GM12878 (cell line): Measurements from ENCODE around the gene GNPNAT1. TPM values are rescaled to one million over a fixed set of nuclear protein-coding genes. Genes with fewer than 3 reads are reported as not detected.

Experiments
- ATAC-seq: fragments of 200-7000 bp; cut with Tn5 transposase; 3 replicates; pipeline ENCODE4 v1.9.1; 2020; ENCODE audit warnings: mild to moderate bottlenecking, moderate library complexity
- BruUV-seq: library from RNA; stranded (reverse); fragments of 400-500 nt; replicated peaks from 2 replicates; lab custom pipeline; 2021; lab: Mats Ljungman, UMichigan
- CTCF ChIA-PET: fragments of 300-600 bp; sonication (Branson Sonifier 250); formaldehyde crosslinking; extraction: SDS; loops from one replicate; lab custom pipeline; 2021; ENCODE audit warnings: inconsistent platforms; lab: Yijun Ruan, JAX
- POLR2A ChIA-PET: fragments of 350-600 bp; formaldehyde crosslinking; extraction: SDS; loops from one replicate; lab custom pipeline; 2021; ENCODE audit warnings: inconsistent platforms; lab: Charles Lee
- RAD21 ChIA-PET: fragments of 300-600 bp; sonication (Branson Sonifier 250); formaldehyde crosslinking; loops from one replicate; lab custom pipeline; 2023; ENCODE audit warnings: antibody characterized with exemption; ENCODE audit not compliant: unreplicated experiment; lab: Charles Lee
- SMC1A ChIA-PET: fragments of 300-600 bp; sonication (Branson Sonifier 250); formaldehyde crosslinking; loops from one replicate; lab custom pipeline; 2023; ENCODE audit not compliant: unreplicated experiment, uncharacterized antibody; lab: Charles Lee
- DNase-seq: peaks from one replicate; pipeline ENCODE4 v3.0.0-alpha.2; 2011; ENCODE audit warnings: low read depth, low spot score
- FAIRE-seq: peaks from 3 replicates; lab custom pipeline; 2011; peaks lifted over from hg19 to GRCh38; lab: Jason Lieb, UNC
- H2AFZ ChIP-seq: 2 replicates; pipeline ENCODE4 v1.6.0; 2011; ENCODE audit warnings: low read depth, low read length, control low read depth; ENCODE audit not compliant: control insufficient read depth
- H3K27ac ChIP-seq: 2 replicates; pipeline ENCODE4 v1.5.1; 2011; ENCODE audit warnings: control low read depth; ENCODE audit not compliant: control insufficient read depth, insufficient read depth
- H3K27me3 ChIP-seq, 2 experiments: replicated peaks in 1 of 2; 2 replicates each; pipeline versions ENCODE4 v1.6.0 to v1.6.1; 2011; ENCODE audit warnings: low read length in 1 of 2; ENCODE audit not compliant: control insufficient read depth in 2 of 2, insufficient read depth in 2 of 2
- H3K36me3 ChIP-seq, 2 experiments: 2 replicates each; pipeline ENCODE4 v1.5.1; 2011; ENCODE audit warnings: low read length in 1 of 2; ENCODE audit not compliant: control insufficient read depth in 2 of 2, insufficient read depth in 2 of 2
- H3K4me1 ChIP-seq: 2 replicates; pipeline ENCODE4 v1.6.1; 2011; ENCODE audit warnings: mild to moderate bottlenecking, low read length, moderate library complexity, mixed read lengths; ENCODE audit not compliant: control insufficient read depth, insufficient read depth
- H3K4me2 ChIP-seq: 2 replicates; pipeline ENCODE4 v1.6.0; 2011; ENCODE audit warnings: control low read depth; ENCODE audit not compliant: control insufficient read depth, insufficient read depth
- H3K4me3 ChIP-seq: fragments of 200-600 bp; sonication (generic); 2 replicates; pipeline ENCODE4 v1.5.1; 2016
- H3K79me2 ChIP-seq: 2 replicates; pipeline ENCODE4 v1.6.0; 2011; ENCODE audit warnings: low read length; ENCODE audit not compliant: control insufficient read depth, insufficient read depth
- H3K9ac ChIP-seq: 2 replicates; pipeline ENCODE4 v1.8.0; 2011; ENCODE audit warnings: low read length, control low read depth, mixed read lengths; ENCODE audit not compliant: control insufficient read depth, insufficient read depth
- H3K9me3 ChIP-seq: replicated peaks from 3 replicates; pipeline ENCODE4 v1.5.1; 2011; ENCODE audit warnings: mild to moderate bottlenecking, low read length; ENCODE audit not compliant: control insufficient read depth, insufficient read depth
- H4K20me1 ChIP-seq: 2 replicates; pipeline ENCODE4 v1.6.0; 2011; ENCODE audit not compliant: control insufficient read depth, insufficient read depth
- ASH2L ChIP-seq: fragments of 300-600, 200-600 bp; sonication (generic); IDR thresholded peaks from 2 replicates; pipeline ENCODE4 v1.6.1; 2017; ENCODE audit warnings: low read depth, mild to moderate bottlenecking, borderline replicate concordance
- ESRRA ChIP-seq: IDR thresholded peaks from 2 replicates; pipeline ENCODE4 v1.6.1; 2012; ENCODE audit warnings: mild to moderate bottlenecking, low read length, improper control_type of control experiment
- GABPA ChIP-seq: IDR thresholded peaks from 2 replicates; pipeline ENCODE4 v1.6.1; 2014; ENCODE audit warnings: antibody characterized with exemption, low read depth, mild to moderate bottlenecking, inconsistent platforms
- KLF5 ChIP-seq: fragments of 450-650 bp; IDR thresholded peaks from 2 replicates; pipeline ENCODE4 v1.6.1; 2014; ENCODE audit warnings: mild to moderate bottlenecking; ENCODE audit not compliant: partially characterized antibody
- MEF2B ChIP-seq: fragments of 450-650 bp; IDR thresholded peaks from 2 replicates; pipeline ENCODE4 v1.6.1; 2018; ENCODE audit warnings: mild to moderate bottlenecking, moderate library complexity; ENCODE audit not compliant: partially characterized antibody, poor library complexity, severe bottlenecking
- RB1 ChIP-seq: fragments of 450-650 bp; formaldehyde crosslinking; IDR thresholded peaks from 2 replicates; pipeline ENCODE4 v1.6.1; 2017; ENCODE audit warnings: mild to moderate bottlenecking, borderline replicate concordance
- RFX5 ChIP-seq: IDR thresholded peaks from 2 replicates; pipeline ENCODE4 v1.6.1; 2011; ENCODE audit warnings: low read depth, low read length, improper control_type of control experiment
- SIX5 ChIP-seq: IDR thresholded peaks from 2 replicates; pipeline ENCODE4 v1.6.1; 2011; ENCODE audit warnings: mild to moderate bottlenecking, low read depth, low read length, moderate library complexity; ENCODE audit not compliant: severe bottlenecking
- SMAD1 ChIP-seq: fragments of 450-650 bp; IDR thresholded peaks from 2 replicates; pipeline ENCODE4 v1.6.1; 2018; ENCODE audit warnings: mild to moderate bottlenecking, low read depth; ENCODE audit not compliant: partially characterized antibody
- ZNF274 ChIP-seq: IDR thresholded peaks from one replicate; pipeline ENCODE4 v1.8.0; 2011; ENCODE audit not compliant: insufficient read length, insufficient read depth
- WGBS: methylation state at CpG from one replicate; pipeline ENCODE4 v1.1.6; 2016; ENCODE audit warnings: low lambda C conversion rate; ENCODE audit not compliant: insufficient replicate concordance, insufficient coverage; ENCODE audit errors: missing lambda C conversion rate; 5-methylcytosine and 5-hydroxymethylcytosine counted together
- in situ Hi-C: fragments of 300-500 bp; cut with MboI; formaldehyde crosslinking; loops from 9 replicates; pipeline ENCODE4 v1.14.3; 2018; ENCODE audit warnings: mixed read lengths
- intact Hi-C: fragments of 100-400 bp; cut with micrococcal nuclease; formaldehyde crosslinking; loops from one replicate; pipeline ENCODE4 v1.14.2; 2022; ENCODE audit not compliant: unreplicated experiment
- polyA plus RNA-seq, 11 experiments: library from polyadenylated mRNA; depleted of rRNA in 4 of 11; unstranded in 6 of 11; stranded (reverse) in 5 of 11; fragments of >200 nt; fragmentation: Nextera tagmentation in 4 of 11; fragmentation: Illumina TruSeq in 1 of 11; extraction: Ambion mirVana in 4 of 11; extraction: Trizol in 1 of 11; gene quantifications; 1 replicate in 1 of 11; 2 replicates in 10 of 11; pipeline versions ENCODE4 v1.2.1 to v1.2.3, GENCODE V29; 2011 to 2016; ENCODE audit warnings: inconsistent platforms in 2 of 11, missing spikeins in 2 of 11, low read depth in 1 of 11
- total RNA-seq, 4 experiments: library from RNA; depleted of rRNA in 3 of 4; stranded (reverse); fragments of >200 nt in 3 of 4; fragmentation: Illumina TruSeq in 1 of 4; extraction: Trizol in 1 of 4; gene quantifications; 2 replicates each; pipeline versions ENCODE4 v1.2.1 to v1.2.3, GENCODE V29; 2013 to 2021
- TF ChIP-seq, protein P1 (sequence below): fragments of 450-650 bp; formaldehyde crosslinking; IDR thresholded peaks from 2 replicates; pipeline ENCODE4 v1.4.0; 2022; ENCODE audit warnings: mild to moderate bottlenecking, moderate library complexity

Gene GNPNAT1
- total and polyA plus RNA-seq, 10 of the 15 experiments (the other 5 are each of a cell fraction or from before 2014, with no cell fraction given): 18.9 to 52.6 (median 28.2) TPM

DNA sequence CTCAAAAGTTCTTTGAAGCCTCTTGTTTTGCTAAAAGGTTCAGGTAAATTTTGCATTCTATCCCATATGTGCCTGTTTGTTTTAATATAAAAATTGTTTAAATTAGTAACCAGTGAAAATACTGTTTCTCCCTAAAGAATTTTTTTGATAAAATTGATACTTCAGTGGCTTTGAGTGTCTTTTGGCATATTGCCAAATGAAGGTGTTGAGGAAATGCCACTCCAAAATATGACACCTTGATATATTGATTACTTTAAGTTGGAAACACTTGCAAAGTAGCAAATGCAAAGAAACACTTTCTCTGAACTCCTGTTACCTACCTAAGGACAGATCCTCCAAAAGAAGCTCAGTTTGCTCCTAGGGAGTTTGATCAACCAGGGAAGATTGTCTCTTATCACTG is 53.0 kb downstream of the GNPNAT1 start:
- no peak overlapping the region for H3K27ac ChIP-seq
- H3K4me2 ChIP-seq: no peak overlapping the region
- FAIRE-seq (no peak), ATAC-seq (no peak), DNase-seq (no peak)
- no peak overlapping the region for H2AFZ ChIP-seq
- peaks cover 17% of the 10 kb centered on the region for H3K79me2 ChIP-seq
- intact Hi-C loops: no loop called here
- H3K36me3 ChIP-seq: no peaks in the 10 kb centered on the region; a peak in 1 of 4 replicates
- TF ChIP-seq SMAD1 (peak; percentile 26), RFX5 (no peak)
- ChIA-PET SMC1A (interaction anchor here (2.1 kb wide), 1 partner anchor 8 kb away, joined by 7 read pairs; the partner anchor contains the start of gene STYX), CTCF (interaction anchor here (0.9 kb wide), 1 partner anchor 204 kb away, joined by 3 read pairs; no protein-coding TSS in a partner anchor), RAD21 (no interaction called here), POLR2A (no interaction called here)
- no peak overlapping the region for H3K4me3 ChIP-seq
- no peaks in the 10 kb centered on the region for H3K9me3 ChIP-seq
- H3K4me1 ChIP-seq: peaks cover 9% of the 10 kb centered on the region
- no peaks in the 10 kb centered on the region for H3K27me3 ChIP-seq
- in situ Hi-C loops: no loop called here
- BruUV-seq: no TSS peak
- H3K9ac ChIP-seq: no peak overlapping the region
- H4K20me1 ChIP-seq: no peaks in the 10 kb centered on the region

DNA sequence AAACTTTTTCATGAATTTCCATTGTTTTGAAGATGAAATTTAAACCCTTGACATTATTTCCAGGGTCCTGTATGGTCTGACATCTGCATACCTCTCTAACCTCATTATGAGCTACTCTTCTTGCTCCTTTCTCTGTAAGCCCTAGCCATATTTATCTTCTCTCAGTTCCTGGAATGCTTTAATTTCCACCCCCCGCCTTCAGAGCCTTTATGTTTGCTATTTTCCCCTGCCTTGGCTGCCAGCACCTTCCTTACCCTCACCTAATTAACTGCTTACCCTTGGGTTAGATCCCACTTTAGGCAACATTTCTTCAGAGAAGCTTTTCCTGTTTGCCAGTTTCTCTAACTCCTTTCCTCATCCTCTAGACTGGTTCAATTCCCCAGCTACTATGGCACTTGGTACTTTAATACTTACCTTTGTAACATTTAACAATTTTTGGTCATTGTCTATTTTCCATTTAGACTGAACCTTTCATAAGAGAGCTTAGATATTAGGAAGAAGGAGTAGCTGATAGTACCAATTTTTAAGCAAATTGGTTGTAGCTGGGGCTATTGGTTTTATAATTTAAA is 55.4 kb downstream of the GNPNAT1 start:
- Histone ChIP-seq H4K20me1 (no peaks in the 10 kb centered on the region), H3K36me3 (no peaks in the 10 kb centered on the region; a peak in 1 of 4 replicates), H3K4me3 (no peak overlapping the region), H3K27me3 (no peaks in the 10 kb centered on the region), H3K9me3 (no peaks in the 10 kb centered on the region; the same call in 2 of the 3 replicates), H3K9ac (no peak overlapping the region), H2AFZ (no peak overlapping the region), H3K27ac (no peak overlapping the region; the same call in 1 of the 2 replicates), H3K4me1 (no peaks in the 10 kb centered on the region), H3K4me2 (no peak overlapping the region), H3K79me2 (peaks cover 17% of the 10 kb centered on the region)
- CTCF ChIA-PET: interaction anchor here (0.8 to 2.3 kb wide), 4 partner anchors 12 to 177 kb away, joined by 3 to 8 read pairs (median 4); no protein-coding TSS in a partner anchor
- POLR2A ChIA-PET: no interaction called here
- no peak for FAIRE-seq
- intact Hi-C loops: no loop called here
- no peak for DNase-seq
- SMC1A ChIA-PET: interaction anchor here (0.6 to 2.2 kb wide), 10 partner anchors 8 to 1251 kb away, joined by 3 to 8 read pairs (median 4); no protein-coding TSS in a partner anchor
- no TSS peak for BruUV-seq
- ATAC-seq: peak; percentile 31; the same call in 2 of the 3 replicates
- RAD21 ChIA-PET: interaction anchor here (0.8 to 1.8 kb wide), 2 partner anchors 19 to 25 kb away, joined by 3 to 6 read pairs; no protein-coding TSS in a partner anchor
- in situ Hi-C loops: no loop called here
- 88% methylated on average over 1 of the region's 1 CpG for WGBS
- TF ChIP-seq KLF5 (no peak), SIX5 (no peak), ZNF274 (no peak), ESRRA (no peak), MEF2B (no peak), ASH2L (no peak), RB1 (no peak), GABPA (no peak)
- TF ChIP-seq, protein P1, sequence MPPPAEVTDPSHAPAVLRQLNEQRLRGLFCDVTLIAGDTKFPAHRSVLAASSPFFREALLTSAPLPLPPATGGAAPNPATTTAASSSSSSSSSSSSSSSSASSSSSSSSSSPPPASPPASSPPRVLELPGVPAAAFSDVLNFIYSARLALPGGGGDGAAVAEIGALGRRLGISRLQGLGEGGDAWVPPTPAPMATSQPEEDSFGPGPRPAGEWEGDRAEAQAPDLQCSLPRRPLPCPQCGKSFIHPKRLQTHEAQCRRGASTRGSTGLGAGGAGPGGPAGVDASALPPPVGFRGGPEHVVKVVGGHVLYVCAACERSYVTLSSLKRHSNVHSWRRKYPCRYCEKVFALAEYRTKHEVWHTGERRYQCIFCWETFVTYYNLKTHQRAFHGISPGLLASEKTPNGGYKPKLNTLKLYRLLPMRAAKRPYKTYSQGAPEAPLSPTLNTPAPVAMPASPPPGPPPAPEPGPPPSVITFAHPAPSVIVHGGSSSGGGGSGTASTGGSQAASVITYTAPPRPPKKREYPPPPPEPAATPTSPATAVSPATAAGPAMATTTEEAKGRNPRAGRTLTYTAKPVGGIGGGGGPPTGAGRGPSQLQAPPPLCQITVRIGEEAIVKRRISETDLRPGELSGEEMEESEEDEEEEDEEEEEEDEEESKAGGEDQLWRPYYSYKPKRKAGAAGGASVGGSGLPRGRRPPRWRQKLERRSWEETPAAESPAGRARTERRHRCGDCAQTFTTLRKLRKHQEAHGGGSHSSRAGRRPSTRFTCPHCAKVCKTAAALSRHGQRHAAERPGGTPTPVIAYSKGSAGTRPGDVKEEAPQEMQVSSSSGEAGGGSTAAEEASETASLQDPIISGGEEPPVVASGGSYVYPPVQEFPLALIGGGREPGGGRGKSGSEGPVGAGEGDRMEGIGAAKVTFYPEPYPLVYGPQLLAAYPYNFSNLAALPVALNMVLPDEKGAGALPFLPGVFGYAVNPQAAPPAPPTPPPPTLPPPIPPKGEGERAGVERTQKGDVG (CRISPR knock-in tag): no peak
